GM19240 (cell line): ENCODE measurements around the gene TTC21A.

Experiments used
- DNase-seq: peaks from one replicate; pipeline ENCODE4 v3.0.0; 2011; ENCODE audit warnings: low spot score; ENCODE audit not compliant: insufficient read length

The TTC21A gene

GRCh38 chr3:39097716-39098472 is 9.6 kb upstream of the TTC21A start:
- no peak for DNase-seq

GRCh38 chr3:39098473-39099000 is 8.9 kb upstream of the TTC21A start:
- DNase-seq = no peak

- DNase-seq = no peak
Observed at GRCh38 chr3:39099242-39099641, 8.2 kb upstream of the TTC21A start.

GRCh38 chr3:39099738-39100499 is 7.6 kb upstream of the TTC21A start:
- no peak for DNase-seq

- no peak for DNase-seq
Observed at GRCh38 chr3:39100500-39100886, 7.0 kb upstream of the TTC21A start.

- DNase-seq = peak; percentile 63
Observed at GRCh38 chr3:39101022-39101689, 6.3 kb upstream of the TTC21A start.

GRCh38 chr3:39102504-39103323 is 4.8 kb upstream of the TTC21A start:
- no peak for DNase-seq

- DNase-seq = no peak
Observed at GRCh38 chr3:39103324-39103693, 4.2 kb upstream of the TTC21A start.

GRCh38 chr3:39103791-39104552 is 3.5 kb upstream of the TTC21A start:
- DNase-seq = no peak

- no peak for DNase-seq
Observed at GRCh38 chr3:39104961-39105686, 2.4 kb upstream of the TTC21A start.

- no peak for DNase-seq
Observed at GRCh38 chr3:39105687-39106063, 1.8 kb upstream of the TTC21A start.

- DNase-seq = no peak
Observed at GRCh38 chr3:39106281-39106811, 1.1 kb upstream of the TTC21A start.

- no peak for DNase-seq
Observed at GRCh38 chr3:39106851-39107387, 561 bp upstream of the TTC21A start.

- peak; percentile 59 for DNase-seq
Observed at GRCh38 chr3:39108200-39108710, 775 bp downstream of the TTC21A start.

- DNase-seq = no peak
Observed at GRCh38 chr3:39109086-39109485, 1.6 kb downstream of the TTC21A start.

GRCh38 chr3:39110041-39110639 is 2.7 kb downstream of the TTC21A start:
- DNase-seq = no peak

GRCh38 chr3:39112113-39112512 is 4.6 kb downstream of the TTC21A start:
- no peak for DNase-seq

GRCh38 chr3:39112535-39112934 is 5.1 kb downstream of the TTC21A start:
- no peak for DNase-seq

GRCh38 chr3:39113291-39113690 is 5.8 kb downstream of the TTC21A start:
- DNase-seq = no peak
